SK-N-SH (cell line): Measurements from ENCODE around the gene CYB5D1. TPM values are rescaled to one million over a fixed set of nuclear protein-coding genes. Genes with fewer than 3 reads are reported as not detected.

Experiments used
- CTCF ChIA-PET: fragments of 300-600, 350-600 bp; formaldehyde crosslinking; extraction: SDS; loops from one replicate; lab custom pipeline; 2021; lab: Yijun Ruan, JAX
- POLR2A ChIA-PET: fragments of 350-600 bp; sonication (Branson Sonifier 250); formaldehyde crosslinking; extraction: SDS; loops from one replicate; lab custom pipeline; 2020; ENCODE audit warnings: antibody characterized with exemption, inconsistent platforms; lab: Yijun Ruan, JAX
- DNase-seq: peaks from one replicate; pipeline ENCODE4 v3.0.0; 2012
- H2AFZ ChIP-seq: fragments of 200-600 bp; sonication (generic); 2 replicates; pipeline ENCODE4 v1.8.1; 2016; ENCODE audit warnings: antibody characterized with exemption, mild to moderate bottlenecking, low read depth
- H3F3A ChIP-seq: fragments of 200-600 bp; sonication (generic); replicated peaks from 2 replicates; pipeline ENCODE3; 2016; ENCODE audit warnings: antibody characterized with exemption, mild to moderate bottlenecking; ENCODE audit not compliant: insufficient read depth
- H3K27ac ChIP-seq, 2 experiments: fragments of 200-500 bp in 1 of 2; fragments of 200-600 bp in 1 of 2; sonication (Bioruptor generic) in 1 of 2; sonication (generic), shearing (Covaris generic) in 1 of 2; 2 replicates each; pipeline versions ENCODE4 v1.5.1 to v1.6.1; 2014 to 2016; ENCODE audit warnings: low read depth in 2 of 2, inconsistent platforms in 1 of 2, low read length in 1 of 2, mild to moderate bottlenecking in 1 of 2, mixed read lengths in 1 of 2
- H3K27me3 ChIP-seq: fragments of 200-600 bp; sonication (generic), shearing (Covaris generic); 2 replicates; pipeline ENCODE4 v1.6.1; 2016; ENCODE audit warnings: mixed run types; ENCODE audit not compliant: insufficient read depth
- H3K36me3 ChIP-seq, 2 experiments: fragments of 200-500 bp in 1 of 2; fragments of 200-600 bp in 1 of 2; sonication (Bioruptor generic) in 1 of 2; sonication (generic) in 1 of 2; replicated peaks in 1 of 2; 2 replicates each; pipeline versions ENCODE3 to v1.5.1; 2014 to 2016; ENCODE audit warnings: low read length in 1 of 2, mild to moderate bottlenecking in 1 of 2; ENCODE audit not compliant: insufficient read depth in 2 of 2, control insufficient read depth in 1 of 2
- H3K4me1 ChIP-seq, 2 experiments: fragments of 200-500 bp in 1 of 2; fragments of 200-600 bp in 1 of 2; sonication (Bioruptor generic) in 1 of 2; sonication (generic), shearing (Covaris generic) in 1 of 2; 2 replicates each; pipeline versions ENCODE4 v1.5.1 to v1.6.1; 2014 to 2016; ENCODE audit warnings: low read depth in 1 of 2, low read length in 1 of 2, mixed run types in 1 of 2; ENCODE audit not compliant: insufficient read depth in 2 of 2, control insufficient read depth in 1 of 2
- H3K4me2 ChIP-seq: fragments of 200-600 bp; sonication (generic), shearing (Covaris generic); 2 replicates; pipeline ENCODE4 v1.6.1; 2017; ENCODE audit warnings: mixed run types
- H3K4me3 ChIP-seq, 2 experiments: fragments of 200-500 bp in 1 of 2; fragments of 200-600 bp in 1 of 2; sonication (Bioruptor generic) in 1 of 2; sonication (generic), shearing (Covaris generic) in 1 of 2; 2 replicates each; pipeline versions ENCODE4 v1.5.1 to v1.8.1; 2014 to 2016; ENCODE audit warnings: low read depth in 2 of 2, inconsistent platforms in 1 of 2, low read length in 1 of 2, mild to moderate bottlenecking in 1 of 2, mixed read lengths in 1 of 2, moderate library complexity in 1 of 2
- H3K79me2 ChIP-seq: fragments of 200-600 bp; sonication (generic); 2 replicates; pipeline ENCODE4 v1.8.1; 2017; ENCODE audit warnings: mild to moderate bottlenecking; ENCODE audit not compliant: insufficient read depth
- H3K9ac ChIP-seq: fragments of 200-600 bp; sonication (generic); 2 replicates; pipeline ENCODE4 v1.6.1; 2017; ENCODE audit warnings: mixed run types
- H3K9me2 ChIP-seq: fragments of 200-600 bp; sonication (generic); 2 replicates; pipeline ENCODE4 v1.6.1; 2017; ENCODE audit warnings: mixed run types
- H3K9me3 ChIP-seq: fragments of 200-600 bp; sonication (generic); 2 replicates; pipeline ENCODE4 v1.6.1; 2017; ENCODE audit warnings: mixed run types, mild to moderate bottlenecking, moderate library complexity
- H4K20me1 ChIP-seq: fragments of 200-600 bp; sonication (generic); 2 replicates; pipeline ENCODE4 v1.6.1; 2017; ENCODE audit warnings: mild to moderate bottlenecking, mixed run types; ENCODE audit not compliant: insufficient read depth
- CHD2 ChIP-seq: fragments of 150-350 bp; IDR thresholded peaks from 2 replicates; pipeline ENCODE4 v1.6.1; 2018; ENCODE audit warnings: low read length; ENCODE audit not compliant: partially characterized antibody
- ELF1 ChIP-seq: IDR thresholded peaks from 2 replicates; pipeline ENCODE4 v1.4.0; 2012
- EZH2phosphoT487 ChIP-seq: fragments of 200-600 bp; sonication (generic); IDR thresholded peaks from 2 replicates; pipeline ENCODE4 v1.6.1; 2017; ENCODE audit warnings: low read depth, mixed run types, mild to moderate bottlenecking, antibody characterized with exemption, moderate library complexity, borderline replicate concordance
- FOXJ3 ChIP-seq: sonication (generic); formaldehyde crosslinking; IDR thresholded peaks from 2 replicates; pipeline ENCODE4 v1.5.1; 2020; ENCODE audit warnings: mild to moderate bottlenecking, missing genetic modification reagents
- FOXM1 ChIP-seq: IDR thresholded peaks from 2 replicates; pipeline ENCODE4 v1.4.0; 2012; ENCODE audit warnings: low read depth, mild to moderate bottlenecking
- GABPA ChIP-seq: IDR thresholded peaks from 2 replicates; pipeline ENCODE4 v1.4.0; 2012; ENCODE audit warnings: low read depth, mild to moderate bottlenecking
- GATA2 ChIP-seq: sonication (generic); formaldehyde crosslinking; IDR thresholded peaks from 2 replicates; pipeline ENCODE4 v1.5.0; 2020; ENCODE audit warnings: mild to moderate bottlenecking, missing genetic modification reagents
- JUND ChIP-seq: IDR thresholded peaks from 2 replicates; pipeline ENCODE4 v1.4.0; 2012
- MEF2A ChIP-seq: IDR thresholded peaks from 2 replicates; pipeline ENCODE4 v1.4.0; 2012; ENCODE audit warnings: low read depth, borderline replicate concordance
- MXI1 ChIP-seq: IDR thresholded peaks from 2 replicates; pipeline ENCODE4 v1.6.1; 2012; ENCODE audit warnings: mild to moderate bottlenecking, low read depth, low read length, improper control_type of control experiment
- NFIC ChIP-seq: IDR thresholded peaks from 2 replicates; pipeline ENCODE4 v1.4.0; 2012; ENCODE audit warnings: borderline replicate concordance
- NRF1 ChIP-seq: IDR thresholded peaks from 2 replicates; pipeline ENCODE4 v1.6.1; 2012; ENCODE audit warnings: low read depth, mild to moderate bottlenecking, low read length
- POLR2AphosphoS5 ChIP-seq: IDR thresholded peaks from 2 replicates; pipeline ENCODE4 v1.6.1; 2012; ENCODE audit warnings: low read depth, low read length
- RAD21 ChIP-seq: IDR thresholded peaks from 2 replicates; pipeline ENCODE4 v1.6.1; 2012; ENCODE audit warnings: mild to moderate bottlenecking, low read length
- RCOR1 ChIP-seq: fragments of 150-350 bp; IDR thresholded peaks from 2 replicates; pipeline ENCODE4 v1.6.1; 2017; ENCODE audit warnings: antibody characterized with exemption, low read length
- RFX5 ChIP-seq: IDR thresholded peaks from 2 replicates; pipeline ENCODE4 v1.6.1; 2012; ENCODE audit warnings: mild to moderate bottlenecking, improper control_type of control experiment, low read length
- RXRA ChIP-seq: IDR thresholded peaks from 2 replicates; pipeline ENCODE4 v1.4.0; 2012; ENCODE audit warnings: low read depth, mild to moderate bottlenecking, borderline replicate concordance
- SIN3A ChIP-seq: IDR thresholded peaks from 2 replicates; pipeline ENCODE4 v1.6.1; 2012; ENCODE audit warnings: low read depth, mild to moderate bottlenecking, low read length, moderate library complexity, borderline replicate concordance
- SMC3 ChIP-seq: IDR thresholded peaks from 2 replicates; pipeline ENCODE4 v1.6.1; 2012; ENCODE audit warnings: low read depth, low read length, improper control_type of control experiment
- TAF1 ChIP-seq: IDR thresholded peaks from 2 replicates; pipeline ENCODE4 v1.6.1; 2012; ENCODE audit warnings: low read depth, mild to moderate bottlenecking, low read length, moderate library complexity, borderline replicate concordance
- TCF12 ChIP-seq: IDR thresholded peaks from 2 replicates; pipeline ENCODE4 v1.4.0; 2012
- YY1 ChIP-seq: IDR thresholded peaks from 2 replicates; pipeline ENCODE4 v1.4.0; 2012; ENCODE audit warnings: low read depth, mild to moderate bottlenecking
- WGBS: methylation state at CpG from one replicate; pipeline ENCODE4 v1.1.6; 2017; ENCODE audit warnings: low lambda C conversion rate; 5-methylcytosine and 5-hydroxymethylcytosine counted together
- polyA plus RNA-seq, 3 experiments: library from polyadenylated mRNA; depleted of rRNA; stranded (reverse); fragments of >200 nt; gene quantifications; 2 replicates each; pipeline ENCODE4 v1.2.3, GENCODE V29; 2012
- TF ChIP-seq, protein P1 (sequence below): fragments of 150-350 bp; IDR thresholded peaks from 2 replicates; pipeline ENCODE4 v1.6.1; 2016; ENCODE audit warnings: mild to moderate bottlenecking, low read depth, low read length
- TF ChIP-seq, protein P2 (sequence below): fragments of 200-600 bp; sonication (generic); IDR thresholded peaks from 2 replicates; pipeline ENCODE4 v1.6.1; 2017; ENCODE audit warnings: antibody characterized with exemption, mild to moderate bottlenecking, moderate library complexity
- TF ChIP-seq, protein P3 (sequence below): IDR thresholded peaks from 2 replicates; pipeline ENCODE4 v1.4.0; 2012; ENCODE audit warnings: low read depth, borderline replicate concordance
- TF ChIP-seq, protein P4 (sequence below): IDR thresholded peaks from 2 replicates; pipeline ENCODE4; 2012
- TF ChIP-seq, protein P5 (sequence below): IDR thresholded peaks from 2 replicates; pipeline ENCODE4 v1.4.0; 2012; ENCODE audit warnings: low read depth, borderline replicate concordance

Gene CYB5D1
- polyA plus RNA-seq, 1 of the 3 experiments (the other 2 are of a cell fraction) = 8.8 TPM

DNA sequence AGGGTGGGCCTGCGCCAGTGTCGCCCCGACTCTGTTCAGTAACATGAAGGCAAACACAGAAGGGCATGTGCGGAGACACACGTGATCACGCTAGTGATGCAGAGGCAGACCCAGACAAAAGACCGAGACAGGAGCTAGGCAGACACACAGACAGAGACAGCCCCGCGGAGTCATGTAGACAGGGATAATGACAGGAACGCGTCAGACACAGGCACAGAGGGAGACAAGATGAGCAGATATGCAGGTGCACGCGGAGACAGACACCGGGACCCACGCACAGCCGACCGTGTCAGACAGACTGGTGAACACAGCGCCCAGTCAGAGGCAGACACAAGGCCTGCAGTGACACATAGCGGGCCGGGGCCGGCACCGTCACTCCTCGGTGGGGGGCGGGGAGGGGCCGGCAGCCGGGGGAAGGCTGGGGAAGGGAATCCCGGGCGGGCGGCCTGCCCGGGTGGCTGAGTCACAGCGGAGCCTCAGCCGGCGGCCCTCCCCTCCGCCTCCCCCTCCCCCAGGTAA, 16.3 kb upstream of the CYB5D1 start:
- peak; percentile 69 for DNase-seq
- peak overlapping the region; percentile 99 for H3K9ac ChIP-seq
- WGBS = 3% methylated on average over 18 of the region's 34 CpGs
- peaks cover 8 to 26% of the 10 kb centered on the region in 2 experiments for H3K36me3 ChIP-seq
- peaks cover 71% of the 10 kb centered on the region for H3K79me2 ChIP-seq
- H3K4me2 ChIP-seq = peak overlapping the region; percentile 92
- peaks cover 46% of the 10 kb centered on the region for H4K20me1 ChIP-seq
- no peaks in the 10 kb centered on the region for H3K27me3 ChIP-seq
- peak overlapping the region; percentile 95 to 100 for H3K27ac ChIP-seq
- peaks cover 36 to 45% of the 10 kb centered on the region in 2 experiments for H3K4me1 ChIP-seq
- ChIA-PET CTCF (interaction anchor here (0.9 to 1.7 kb wide), 4 partner anchors 17 to 200 kb away, joined by 3 to 5 read pairs (median 5); no protein-coding TSS in a partner anchor), POLR2A (interaction anchor here (0.7 to 2.2 kb wide), 3 partner anchors 8 to 47 kb away, joined by 3 to 9 read pairs (median 5); partner anchors contain the start of genes CHD3, CYB5D1, KDM6B and NAA38)
- H3K9me2 ChIP-seq = no peaks in the 10 kb centered on the region
- peaks cover 46% of the 10 kb centered on the region for H3F3A ChIP-seq
- H3K9me3 ChIP-seq = no peaks in the 10 kb centered on the region
- 0 out of 2 replicates have a peak overlapping the region, but pooled peaks have one; percentile 42 for H2AFZ ChIP-seq
- H3K4me3 ChIP-seq = peak overlapping the region; percentile 66 to 67
- TF ChIP-seq NFIC = no peak; the same call in 1 of the 2 replicates
- peak; percentile 80; the same call in 1 of the 2 replicates for TF ChIP-seq MXI1
- TF ChIP-seq MEF2A = no peak
- TF ChIP-seq SIN3A = peak; percentile 46; the same call in 1 of the 2 replicates
- TF ChIP-seq FOXM1 = no peak
- TF ChIP-seq SMC3 = no peak
- TF ChIP-seq GATA2 (CRISPR knock-in tag) = peak; percentile 54; the same call in 1 of the 2 replicates
- no peak for TF ChIP-seq ELF1
- no peak for TF ChIP-seq RCOR1
- no peak for TF ChIP-seq FOXJ3 (CRISPR knock-in tag)
- TF ChIP-seq, protein P1, sequence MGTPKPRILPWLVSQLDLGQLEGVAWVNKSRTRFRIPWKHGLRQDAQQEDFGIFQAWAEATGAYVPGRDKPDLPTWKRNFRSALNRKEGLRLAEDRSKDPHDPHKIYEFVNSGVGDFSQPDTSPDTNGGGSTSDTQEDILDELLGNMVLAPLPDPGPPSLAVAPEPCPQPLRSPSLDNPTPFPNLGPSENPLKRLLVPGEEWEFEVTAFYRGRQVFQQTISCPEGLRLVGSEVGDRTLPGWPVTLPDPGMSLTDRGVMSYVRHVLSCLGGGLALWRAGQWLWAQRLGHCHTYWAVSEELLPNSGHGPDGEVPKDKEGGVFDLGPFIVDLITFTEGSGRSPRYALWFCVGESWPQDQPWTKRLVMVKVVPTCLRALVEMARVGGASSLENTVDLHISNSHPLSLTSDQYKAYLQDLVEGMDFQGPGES = no peak
- TF ChIP-seq NRF1 = no peak
- no peak for TF ChIP-seq GABPA
- no peak for TF ChIP-seq RFX5
- peak; percentile 34; the same call in 1 of the 2 replicates for TF ChIP-seq TCF12
- TF ChIP-seq, protein P2, sequence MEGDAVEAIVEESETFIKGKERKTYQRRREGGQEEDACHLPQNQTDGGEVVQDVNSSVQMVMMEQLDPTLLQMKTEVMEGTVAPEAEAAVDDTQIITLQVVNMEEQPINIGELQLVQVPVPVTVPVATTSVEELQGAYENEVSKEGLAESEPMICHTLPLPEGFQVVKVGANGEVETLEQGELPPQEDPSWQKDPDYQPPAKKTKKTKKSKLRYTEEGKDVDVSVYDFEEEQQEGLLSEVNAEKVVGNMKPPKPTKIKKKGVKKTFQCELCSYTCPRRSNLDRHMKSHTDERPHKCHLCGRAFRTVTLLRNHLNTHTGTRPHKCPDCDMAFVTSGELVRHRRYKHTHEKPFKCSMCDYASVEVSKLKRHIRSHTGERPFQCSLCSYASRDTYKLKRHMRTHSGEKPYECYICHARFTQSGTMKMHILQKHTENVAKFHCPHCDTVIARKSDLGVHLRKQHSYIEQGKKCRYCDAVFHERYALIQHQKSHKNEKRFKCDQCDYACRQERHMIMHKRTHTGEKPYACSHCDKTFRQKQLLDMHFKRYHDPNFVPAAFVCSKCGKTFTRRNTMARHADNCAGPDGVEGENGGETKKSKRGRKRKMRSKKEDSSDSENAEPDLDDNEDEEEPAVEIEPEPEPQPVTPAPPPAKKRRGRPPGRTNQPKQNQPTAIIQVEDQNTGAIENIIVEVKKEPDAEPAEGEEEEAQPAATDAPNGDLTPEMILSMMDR = peak; percentile 45
- TF ChIP-seq CHD2 = no peak
- TF ChIP-seq TAF1 = no peak
- TF ChIP-seq JUND = peak; percentile 39; the same call in 1 of the 2 replicates
- TF ChIP-seq POLR2AphosphoS5 = no peak; the same call in 1 of the 2 replicates
- no peak for TF ChIP-seq EZH2phosphoT487
- TF ChIP-seq, protein P3, sequence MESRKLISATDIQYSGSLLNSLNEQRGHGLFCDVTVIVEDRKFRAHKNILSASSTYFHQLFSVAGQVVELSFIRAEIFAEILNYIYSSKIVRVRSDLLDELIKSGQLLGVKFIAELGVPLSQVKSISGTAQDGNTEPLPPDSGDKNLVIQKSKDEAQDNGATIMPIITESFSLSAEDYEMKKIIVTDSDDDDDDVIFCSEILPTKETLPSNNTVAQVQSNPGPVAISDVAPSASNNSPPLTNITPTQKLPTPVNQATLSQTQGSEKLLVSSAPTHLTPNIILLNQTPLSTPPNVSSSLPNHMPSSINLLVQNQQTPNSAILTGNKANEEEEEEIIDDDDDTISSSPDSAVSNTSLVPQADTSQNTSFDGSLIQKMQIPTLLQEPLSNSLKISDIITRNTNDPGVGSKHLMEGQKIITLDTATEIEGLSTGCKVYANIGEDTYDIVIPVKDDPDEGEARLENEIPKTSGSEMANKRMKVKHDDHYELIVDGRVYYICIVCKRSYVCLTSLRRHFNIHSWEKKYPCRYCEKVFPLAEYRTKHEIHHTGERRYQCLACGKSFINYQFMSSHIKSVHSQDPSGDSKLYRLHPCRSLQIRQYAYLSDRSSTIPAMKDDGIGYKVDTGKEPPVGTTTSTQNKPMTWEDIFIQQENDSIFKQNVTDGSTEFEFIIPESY = no peak
- no peak for TF ChIP-seq YY1
- TF ChIP-seq, protein P4, sequence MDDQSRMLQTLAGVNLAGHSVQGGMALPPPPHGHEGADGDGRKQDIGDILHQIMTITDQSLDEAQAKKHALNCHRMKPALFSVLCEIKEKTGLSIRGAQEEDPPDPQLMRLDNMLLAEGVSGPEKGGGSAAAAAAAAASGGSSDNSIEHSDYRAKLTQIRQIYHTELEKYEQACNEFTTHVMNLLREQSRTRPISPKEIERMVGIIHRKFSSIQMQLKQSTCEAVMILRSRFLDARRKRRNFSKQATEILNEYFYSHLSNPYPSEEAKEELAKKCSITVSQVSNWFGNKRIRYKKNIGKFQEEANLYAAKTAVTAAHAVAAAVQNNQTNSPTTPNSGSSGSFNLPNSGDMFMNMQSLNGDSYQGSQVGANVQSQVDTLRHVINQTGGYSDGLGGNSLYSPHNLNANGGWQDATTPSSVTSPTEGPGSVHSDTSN = no peak; the same call in 1 of the 2 replicates
- TF ChIP-seq, protein P5, sequence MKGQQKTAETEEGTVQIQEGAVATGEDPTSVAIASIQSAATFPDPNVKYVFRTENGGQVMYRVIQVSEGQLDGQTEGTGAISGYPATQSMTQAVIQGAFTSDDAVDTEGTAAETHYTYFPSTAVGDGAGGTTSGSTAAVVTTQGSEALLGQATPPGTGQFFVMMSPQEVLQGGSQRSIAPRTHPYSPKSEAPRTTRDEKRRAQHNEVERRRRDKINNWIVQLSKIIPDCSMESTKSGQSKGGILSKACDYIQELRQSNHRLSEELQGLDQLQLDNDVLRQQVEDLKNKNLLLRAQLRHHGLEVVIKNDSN = peak; percentile 63; the same call in 1 of the 2 replicates
- no peak for TF ChIP-seq RXRA
- peak; percentile 35; the same call in 1 of the 2 replicates for TF ChIP-seq RAD21
